Activated gamma-delta T cell treated with anti-CD3 and anti-CD28 coated beads, Interleukin-2, amount 50 U/mL, for 16 hours (primary cell): Measurements from ENCODE around the gene ARHGDIA.

Source experiments
- DNase-seq: peaks from one replicate; pipeline ENCODE4 v3.0.0-alpha.2; 2020; ENCODE audit warnings: low read depth

ARHGDIA gene

GRCh38 chr17:81822996-81823819 lies 47.9 kb downstream of the ARHGDIA start:
- no peak for DNase-seq

- no peak for DNase-seq
Measured at GRCh38 chr17:81822312-81822637, 48.9 kb downstream of the ARHGDIA start.

- no peak for DNase-seq
Measured at GRCh38 chr17:81821603-81822311, 49.4 kb downstream of the ARHGDIA start.

GRCh38 chr17:81821147-81821546 lies 50.0 kb downstream of the ARHGDIA start:
- no peak for DNase-seq

DNA sequence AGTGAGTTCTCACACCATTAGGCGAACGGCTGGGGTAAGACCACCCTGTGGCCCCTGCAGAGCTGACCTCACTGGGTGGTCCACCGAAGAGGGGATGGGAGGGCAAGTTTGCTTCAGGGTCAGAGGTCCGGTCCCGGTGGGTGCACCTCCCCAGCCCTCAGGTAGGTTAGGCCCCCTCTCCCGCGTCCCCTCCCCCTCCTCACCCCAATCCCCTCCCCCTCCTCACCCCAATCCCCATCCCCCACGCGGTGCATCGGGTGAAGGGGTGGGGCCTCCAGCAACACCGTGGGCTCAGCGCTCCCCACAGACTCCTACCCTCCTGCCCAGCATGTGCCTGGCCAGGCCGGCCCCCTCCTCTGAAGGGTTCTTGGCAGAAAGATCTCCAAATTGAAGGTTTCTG lies 51.4 kb downstream of the ARHGDIA start:
- no peak for DNase-seq

- DNase-seq, result no peak
Measured at GRCh38 chr17:81817758-81818147, 53.4 kb downstream of the ARHGDIA start.
